Measurements from ENCODE around the gene PCP2. TPM values are rescaled to one million over a fixed set of nuclear protein-coding genes. Genes with fewer than 3 reads are reported as not detected.

The PCP2 gene
- total and polyA plus RNA-seq, 7 donors, result 1.0 TPM; not detected in 6

GRCh38 chr19:7661744-7662538, 28.4 kb upstream of the PCP2 start:
- Histone ChIP-seq H3K36me3 (no peaks in the 10 kb centered on the region), H3K27me3 (peaks cover 0 to 11% (median 9%) of the 10 kb centered on the region in 3 donors), H3K9me3 (no peaks in the 10 kb centered on the region), H3K4me3 (no peak overlapping the region), H3K27ac (no peak overlapping the region), H3K4me1 (no peaks in the 10 kb centered on the region)
- no peak for TF ChIP-seq POLR2AphosphoS5 (IDR thresholded peaks at IDR 0.05)
- no peak for TF ChIP-seq POLR2A (IDR thresholded peaks at IDR 0.05)
- TF ChIP-seq EP300 (IDR thresholded peaks at IDR 0.05), result no peak
- TF ChIP-seq CTCF (IDR thresholded peaks at IDR 0.05), result no peak
- intact Hi-C loops (cut with DNase I), result no loop called here
- no peak for DNase-seq
- WGBS, 2 donors, result 78 to 80% methylated on average over 8 of the region's 8 CpGs

GRCh38 chr19:7658219-7658686, 24.7 kb upstream of the PCP2 start:
- no peak overlapping the region for H3K27ac ChIP-seq
- 29 to 50% methylated on average over 9 of the region's 9 CpGs for WGBS, 2 donors
- H3K4me3 ChIP-seq, result no peak overlapping the region
- TF ChIP-seq EP300 (IDR thresholded peaks at IDR 0.05) (no peak), POLR2AphosphoS5 (IDR thresholded peaks at IDR 0.05) (no peak), CTCF (IDR thresholded peaks at IDR 0.05) (no peak), POLR2A (IDR thresholded peaks at IDR 0.05) (no peak)
- intact Hi-C loops (cut with DNase I), result no loop called here
- H3K27me3 ChIP-seq, result peaks cover 0 to 7% (median 6%) of the 10 kb centered on the region in 3 donors
- H3K4me1 ChIP-seq, result no peaks in the 10 kb centered on the region
- no peaks in the 10 kb centered on the region for H3K9me3 ChIP-seq
- no peaks in the 10 kb centered on the region for H3K36me3 ChIP-seq
- DNase-seq, result no peak

- H3K36me3 ChIP-seq, result no peaks in the 10 kb centered on the region
- peaks cover 0 to 3% (median 3%) of the 10 kb centered on the region in 4 donors for H3K4me1 ChIP-seq
- no peak for DNase-seq
- no peak overlapping the region for H3K27ac ChIP-seq
- intact Hi-C loops (cut with DNase I), result no loop called here
- TF ChIP-seq EP300 (IDR thresholded peaks at IDR 0.05) (no peak), CTCF (IDR thresholded peaks at IDR 0.05) (no peak), POLR2AphosphoS5 (IDR thresholded peaks at IDR 0.05) (no peak), POLR2A (IDR thresholded peaks at IDR 0.05) (no peak)
- WGBS, 2 donors, result 24 to 43% methylated on average over 14 of the region's 14 CpGs
- no peaks in the 10 kb centered on the region for H3K9me3 ChIP-seq
- H3K27me3 ChIP-seq, result no peaks in the 10 kb centered on the region
- H3K4me3 ChIP-seq, result no peak overlapping the region
Observed at GRCh38 chr19:7657131-7657751, 23.7 kb upstream of the PCP2 start.

- peaks cover 0 to 4% (median 0%) of the 10 kb centered on the region in 3 donors for H3K27me3 ChIP-seq
- no peak overlapping the region for H3K27ac ChIP-seq
- H3K4me3 ChIP-seq, result no peak overlapping the region
- H3K36me3 ChIP-seq, result no peaks in the 10 kb centered on the region
- intact Hi-C loops (cut with DNase I), result no loop called here
- TF ChIP-seq POLR2A (IDR thresholded peaks at IDR 0.05) (no peak), EP300 (IDR thresholded peaks at IDR 0.05) (no peak), POLR2AphosphoS5 (IDR thresholded peaks at IDR 0.05) (no peak), CTCF (IDR thresholded peaks at IDR 0.05) (no peak)
- H3K9me3 ChIP-seq, result no peaks in the 10 kb centered on the region
- no peak for DNase-seq
- H3K4me1 ChIP-seq, result peaks cover 0 to 8% (median 4%) of the 10 kb centered on the region in 4 donors
- WGBS, 2 donors, result 70 to 73% methylated on average over 8 of the region's 8 CpGs
Observed at GRCh38 chr19:7655581-7655980, 22.1 kb upstream of the PCP2 start.
